Hindlimb muscle (tissue), 1 donor: ENCODE results near the gene ZNF735. TPM values are rescaled to one million over a fixed set of nuclear protein-coding genes. Genes with fewer than 3 reads are reported as not detected.
"Not testable (repeated sequence)": the region's sequence is repeated elsewhere in the genome, so short reads cannot be mapped to it uniquely, and the experiment has no call there.

Source experiments
- DNase-seq: peaks from one replicate; pipeline ENCODE4 v3.0.0-alpha.2; 2013
- polyA plus RNA-seq: library from polyadenylated mRNA; unstranded; fragments of 120-200 nt; gene quantifications from one replicate; pipeline ENCODE4 v1.2.1, GENCODE V29; 2013; ENCODE audit not compliant: insufficient read length

ZNF735 gene
- not detected for polyA plus RNA-seq

DNA sequence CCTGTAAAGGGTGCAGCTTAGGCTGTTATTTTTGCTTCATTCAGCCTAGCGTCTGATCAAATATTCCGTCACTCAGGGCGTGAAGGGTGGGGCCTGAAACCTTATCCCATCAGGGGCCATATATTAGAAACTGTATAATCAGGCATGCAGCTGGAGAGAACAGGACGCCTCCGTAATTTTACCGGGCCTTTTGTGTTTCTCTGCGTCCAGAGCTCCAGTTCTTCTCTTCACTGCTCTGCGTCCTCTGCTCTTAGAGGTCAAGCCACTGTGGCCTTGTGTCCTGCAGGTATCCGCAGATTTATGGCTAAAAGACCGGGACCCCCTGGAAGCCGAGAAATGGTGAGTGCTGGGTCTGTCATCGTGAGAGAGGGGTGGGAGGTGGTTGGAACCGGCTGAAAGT is at the start of gene ZNF735:
TSS of gene ZNF735 (plus strand) at position 301 of the 400 bp plus-strand sequence. CDS start at position 301, 0 bp downstream.
- DNase-seq = no peak

DNA sequence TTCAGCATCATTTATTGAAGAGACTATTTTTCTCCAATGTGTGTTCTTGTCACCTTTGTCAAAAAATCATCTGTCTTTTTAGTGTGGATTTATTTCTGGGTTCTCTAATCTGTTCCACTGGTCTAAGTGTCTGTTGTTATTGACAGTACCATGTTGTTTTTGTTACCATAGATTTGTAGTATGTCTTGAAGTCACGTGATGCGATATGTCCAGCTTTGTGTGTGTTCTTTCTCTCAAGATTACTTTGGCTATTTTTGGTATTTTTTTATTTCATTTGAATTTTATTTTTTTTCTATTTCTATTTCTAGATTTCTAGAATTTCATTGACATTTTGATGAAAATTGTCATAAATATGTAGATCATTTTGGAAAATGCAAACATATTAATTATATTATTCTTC is 36.0 kb upstream of the ZNF735 start:
- not testable (repeated sequence) for DNase-seq

GRCh38 chr7:64174328-64174727 is 32.7 kb upstream of the ZNF735 start:
- no peak for DNase-seq

GRCh38 chr7:64174941-64175340 is 32.1 kb upstream of the ZNF735 start:
- no peak for DNase-seq

- no peak for DNase-seq
Observed at GRCh38 chr7:64180989-64181388, 26.0 kb upstream of the ZNF735 start.

- no peak for DNase-seq
Observed at GRCh38 chr7:64181586-64181985, 25.4 kb upstream of the ZNF735 start.

DNA sequence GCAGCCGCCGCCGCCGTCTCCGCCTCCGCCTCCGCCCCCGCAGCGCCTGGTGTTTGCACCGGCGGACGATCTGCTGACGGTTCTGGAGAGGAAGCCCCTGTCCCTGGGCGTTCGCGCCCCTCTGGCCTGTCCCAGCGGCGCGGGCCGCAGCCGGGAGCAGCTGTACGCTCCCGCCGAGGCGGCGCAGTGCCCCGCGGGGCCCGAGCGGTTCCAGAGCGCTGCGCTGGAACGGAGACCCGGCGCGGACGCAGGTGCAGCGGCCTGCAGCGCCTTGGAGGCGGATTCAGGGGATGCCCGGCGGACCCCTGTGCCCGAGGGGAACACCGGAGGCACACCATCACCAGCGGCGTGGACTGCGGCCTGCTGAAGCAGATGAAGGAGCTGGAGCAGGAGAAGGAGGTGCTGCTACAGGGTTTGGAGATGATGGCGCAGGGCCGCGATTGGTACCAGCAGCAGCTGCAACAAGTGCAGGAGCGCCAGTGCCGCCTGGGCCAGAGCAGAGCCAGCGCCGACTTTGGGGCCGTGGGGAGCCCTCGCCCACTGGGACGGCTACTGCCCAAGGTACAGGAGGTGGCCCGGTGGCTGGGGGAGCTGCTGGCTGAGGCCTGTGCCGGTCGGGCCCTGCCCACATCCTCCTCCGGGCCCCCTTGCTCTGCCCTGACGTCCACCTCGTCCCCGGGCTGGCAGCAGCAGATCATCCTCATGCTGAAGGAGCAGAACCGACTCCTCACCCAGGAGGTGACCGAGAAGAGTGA is 24.8 kb upstream of the ZNF735 start:
- DNase-seq = no peak

GRCh38 chr7:64183126-64183742 is 23.8 kb upstream of the ZNF735 start:
- peak; percentile 0 for DNase-seq

DNA sequence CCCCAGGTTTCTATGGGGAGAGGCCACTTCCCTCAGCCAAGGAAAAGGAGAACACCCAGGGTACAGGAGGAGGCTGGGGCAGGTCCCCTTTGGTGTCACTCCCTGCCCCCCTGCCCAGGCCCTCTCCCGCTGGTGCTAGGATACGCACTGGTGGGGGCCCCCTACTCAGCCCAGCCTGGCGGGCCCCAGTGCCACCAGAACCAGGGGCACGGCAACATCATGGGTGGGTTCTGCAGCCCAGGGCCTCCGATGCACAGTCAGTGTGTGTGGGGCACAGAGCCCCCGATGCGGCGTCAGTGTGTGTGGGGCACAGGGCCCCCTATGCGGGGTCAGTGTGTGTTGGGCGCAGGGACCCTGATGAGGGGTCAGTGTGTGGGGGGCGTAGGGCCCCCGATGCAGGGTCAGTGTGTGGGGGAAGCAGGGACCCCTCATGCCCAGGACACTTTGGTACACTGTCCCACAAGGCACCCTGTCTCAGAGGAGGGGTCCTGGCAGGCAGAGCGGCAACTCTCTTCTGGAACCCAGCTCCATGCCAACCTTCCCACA is 23.1 kb upstream of the ZNF735 start:
- DNase-seq = no peak

DNA sequence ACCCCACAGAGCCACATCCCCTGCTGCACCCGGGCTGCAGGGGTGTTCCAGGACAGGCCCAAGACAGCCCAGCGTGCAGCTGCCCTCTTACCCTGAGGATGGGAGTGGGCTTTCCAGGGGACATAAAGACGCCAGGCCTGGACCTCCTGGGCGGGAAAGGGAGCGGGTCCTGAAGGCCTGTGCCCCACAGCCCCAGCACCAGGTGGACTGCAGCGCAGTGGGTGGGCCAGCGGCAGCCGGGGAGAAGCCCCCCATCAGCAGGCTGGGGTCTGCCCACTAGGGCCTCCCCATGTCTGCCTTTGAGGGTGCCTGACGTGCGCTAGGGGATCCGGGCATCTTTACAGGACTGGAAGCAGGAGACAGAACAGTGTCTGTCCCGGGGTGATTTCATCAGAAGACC is 22.6 kb upstream of the ZNF735 start:
- no peak for DNase-seq

GRCh38 chr7:64187408-64187807 is 19.6 kb upstream of the ZNF735 start:
- DNase-seq = no peak

GRCh38 chr7:64192148-64192704 is 14.8 kb upstream of the ZNF735 start:
- DNase-seq = no peak

DNA sequence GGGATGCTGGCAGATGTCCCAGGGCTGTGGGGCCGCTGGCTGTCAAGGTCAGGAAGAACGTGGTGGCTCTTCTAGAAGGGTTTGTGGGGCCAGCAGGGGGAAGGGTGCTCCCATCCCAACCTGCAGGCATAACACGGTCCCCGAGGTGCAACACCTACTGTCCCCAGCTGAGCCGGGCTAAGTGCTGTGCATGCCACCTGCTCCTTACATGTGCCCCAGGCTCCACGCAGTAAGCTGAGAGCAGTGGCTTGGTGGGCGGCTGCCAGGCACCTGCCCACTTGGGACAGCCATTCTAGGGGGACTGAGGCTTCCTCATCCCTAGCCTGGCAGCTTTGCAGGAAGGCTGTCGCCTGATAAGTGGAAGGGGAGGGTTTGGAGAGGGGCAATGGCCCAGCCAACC is 14.2 kb upstream of the ZNF735 start:
- DNase-seq = no peak

DNA sequence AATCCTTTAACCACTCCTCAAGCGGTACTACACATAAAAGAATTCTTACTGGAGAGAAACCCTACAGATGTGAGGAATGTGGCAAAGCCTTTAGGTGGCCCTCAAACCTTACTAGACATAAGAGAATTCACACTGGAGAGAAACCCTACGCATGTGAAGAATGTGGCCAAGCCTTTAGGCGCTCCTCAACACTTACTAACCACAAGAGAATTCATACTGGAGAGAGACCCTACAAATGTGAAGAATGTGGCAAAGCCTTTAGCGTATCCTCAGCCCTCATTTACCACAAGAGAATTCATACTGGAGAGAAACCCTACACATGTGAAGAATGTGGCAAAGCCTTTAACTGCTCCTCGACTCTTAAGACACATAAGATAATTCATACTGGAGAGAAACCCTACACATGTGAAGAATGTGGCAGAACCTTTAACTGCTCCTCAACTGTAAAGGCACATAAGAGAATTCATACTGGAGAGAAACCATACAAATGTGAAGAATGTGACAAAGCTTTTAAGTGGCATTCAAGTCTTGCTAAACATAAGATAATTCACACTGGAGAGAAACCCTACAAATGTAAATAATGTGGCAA is 12.8 kb downstream of the ZNF735 start:
- DNase-seq = not testable (repeated sequence)

GRCh38 chr7:64223366-64223765 is 16.4 kb downstream of the ZNF735 start:
- no peak for DNase-seq

DNA sequence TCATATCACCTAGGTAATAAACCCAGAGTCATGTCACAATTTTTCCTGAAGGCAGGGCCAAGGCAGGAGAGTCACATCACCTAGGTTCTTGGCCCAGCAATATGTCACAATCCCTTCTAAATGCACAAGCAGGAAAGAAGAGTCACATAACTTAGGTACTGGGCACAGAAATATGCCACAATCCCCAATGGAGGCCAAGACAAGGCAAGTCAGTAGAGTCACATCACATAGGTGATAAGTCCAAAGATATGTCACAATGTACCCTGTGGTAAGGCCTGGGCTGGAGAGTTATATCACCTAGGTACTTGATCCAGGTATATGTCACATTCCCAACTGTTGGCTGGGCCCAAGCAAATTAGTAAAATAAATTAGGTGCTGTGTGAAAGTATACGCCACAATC is 21.2 kb downstream of the ZNF735 start, which contains the start of gene ZNF679:
TSS of gene ZNF679 (plus strand) at position 301 of the 400 bp plus-strand sequence. CDS start 20,644 bp downstream, outside the sequence.
- not testable (repeated sequence) for DNase-seq

DNA sequence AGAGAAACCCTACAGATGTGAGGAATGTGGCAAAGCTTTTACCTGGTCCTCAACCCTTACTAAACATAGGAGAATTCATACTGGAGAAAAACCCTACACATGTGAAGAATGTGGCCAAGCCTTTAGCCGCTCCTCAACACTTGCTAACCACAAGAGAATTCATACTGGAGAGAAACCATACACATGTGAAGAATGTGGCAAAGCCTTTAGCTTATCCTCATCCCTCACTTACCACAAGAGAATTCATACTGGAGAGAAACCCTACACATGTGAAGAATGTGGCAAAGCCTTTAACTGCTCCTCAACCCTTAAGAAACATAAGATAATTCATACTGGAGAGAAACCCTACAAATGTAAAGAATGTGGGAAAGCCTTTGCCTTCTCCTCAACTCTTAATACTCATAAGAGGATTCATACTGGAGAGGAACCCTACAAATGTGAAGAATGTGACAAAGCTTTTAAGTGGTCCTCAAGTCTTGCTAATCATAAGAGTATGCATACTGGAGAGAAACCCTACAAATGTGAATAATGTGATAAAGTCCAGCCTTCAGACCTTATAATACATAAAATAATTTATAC is 59.4 kb downstream of the ZNF735 start:
- no peak for DNase-seq

Other genes with a start within 250 kb of the ZNF735 start
- not detected for gene ZNF722, start 208.4 kb upstream of the ZNF735 start, polyA plus RNA-seq
- gene ZNF727, start 161.8 kb upstream of the ZNF735 start, polyA plus RNA-seq = 0.17 TPM
- not detected for gene ZNF679, start 21.3 kb downstream of the ZNF735 start, polyA plus RNA-seq
- 9.5 TPM for gene ZNF736, start 106.8 kb downstream of the ZNF735 start, polyA plus RNA-seq